HUES6 (cell line): ENCODE measurements around the gene CHST7.

Source experiments
- H3K27ac ChIP-seq: 2 replicates; pipeline ENCODE4 v1.7.0; 2013; ENCODE audit warnings: low read depth, mild to moderate bottlenecking, low read length, inconsistent platforms
- H3K27me3 ChIP-seq: 2 replicates; pipeline ENCODE4 v1.6.1; 2013; ENCODE audit warnings: low read length; ENCODE audit not compliant: control insufficient read depth, insufficient read depth
- H3K36me3 ChIP-seq: 2 replicates; pipeline ENCODE4 v1.6.1; 2013; ENCODE audit warnings: low read length; ENCODE audit not compliant: control insufficient read depth, insufficient read depth
- H3K4me1 ChIP-seq: 2 replicates; pipeline ENCODE4 v1.6.1; 2013; ENCODE audit warnings: low read length; ENCODE audit not compliant: control insufficient read depth, insufficient read depth
- H3K4me3 ChIP-seq: 2 replicates; pipeline ENCODE4 v1.5.1; 2013; ENCODE audit warnings: low read depth, low read length
- H3K9ac ChIP-seq: one replicate; pipeline ENCODE4 v1.6.1; 2013; ENCODE audit warnings: mild to moderate bottlenecking, low read length
- H3K9me3 ChIP-seq: 2 replicates; pipeline ENCODE4 v1.6.1; 2013; ENCODE audit warnings: low read depth, low read length; ENCODE audit not compliant: control insufficient read depth, insufficient read depth

The CHST7 gene

DNA sequence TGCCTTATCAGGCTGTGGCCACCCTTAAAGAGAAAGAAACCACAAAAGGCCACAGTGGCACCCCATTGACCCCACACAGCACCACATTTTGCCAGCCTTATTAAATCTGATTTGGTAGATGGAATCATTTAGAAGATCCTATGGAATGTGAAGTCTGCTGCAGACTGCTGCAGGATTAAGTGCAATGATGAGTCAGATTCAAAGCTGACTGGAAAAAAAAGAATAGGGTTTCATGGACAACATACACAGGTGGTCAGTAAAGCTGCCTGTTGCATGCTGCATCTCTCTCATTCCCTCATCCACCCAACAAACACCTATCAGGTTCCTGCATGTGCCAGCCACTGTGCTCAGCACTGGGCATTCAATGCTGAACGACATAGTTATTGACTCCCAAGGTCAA is 56.6 kb downstream of the CHST7 start:
- Histone ChIP-seq H3K4me1 (peaks cover 22% of the 10 kb centered on the region), H3K27me3 (no peaks in the 10 kb centered on the region)

DNA sequence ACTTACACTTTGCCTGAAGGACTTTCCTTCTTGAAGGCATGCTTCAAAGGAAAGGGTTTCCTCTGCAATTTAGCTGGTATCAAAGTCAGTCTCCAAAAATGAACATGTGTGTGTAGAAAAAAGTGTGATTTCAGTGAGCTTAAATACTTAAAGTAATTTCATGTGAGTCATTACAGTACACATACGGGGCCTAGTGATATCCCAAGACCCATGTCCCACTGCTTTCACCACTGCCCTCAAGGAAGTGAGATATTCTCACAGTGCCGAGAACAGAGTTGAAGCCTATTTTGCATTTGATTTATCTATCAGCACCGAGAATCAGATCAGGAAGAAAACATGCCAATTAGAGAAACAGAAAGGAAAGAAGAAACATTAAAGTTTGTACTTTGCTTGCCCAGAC is 61.0 kb downstream of the CHST7 start:
- Histone ChIP-seq H3K27ac (no peak overlapping the region), H3K9me3 (no peaks in the 10 kb centered on the region), H3K9ac (no peak overlapping the region), H3K4me3 (no peak overlapping the region), H3K4me1 (no peaks in the 10 kb centered on the region; the same call in 1 of the 2 replicates), H3K36me3 (peaks cover 11% of the 10 kb centered on the region), H3K27me3 (no peaks in the 10 kb centered on the region)

More for the DNA sequence above, 56.6 kb downstream of the CHST7 start:
- Histone ChIP-seq H3K4me3 (no peak overlapping the region), H3K27ac (no peak overlapping the region), H3K9me3 (no peaks in the 10 kb centered on the region), H3K36me3 (peaks cover 14% of the 10 kb centered on the region), H3K9ac (no peak overlapping the region)

DNA sequence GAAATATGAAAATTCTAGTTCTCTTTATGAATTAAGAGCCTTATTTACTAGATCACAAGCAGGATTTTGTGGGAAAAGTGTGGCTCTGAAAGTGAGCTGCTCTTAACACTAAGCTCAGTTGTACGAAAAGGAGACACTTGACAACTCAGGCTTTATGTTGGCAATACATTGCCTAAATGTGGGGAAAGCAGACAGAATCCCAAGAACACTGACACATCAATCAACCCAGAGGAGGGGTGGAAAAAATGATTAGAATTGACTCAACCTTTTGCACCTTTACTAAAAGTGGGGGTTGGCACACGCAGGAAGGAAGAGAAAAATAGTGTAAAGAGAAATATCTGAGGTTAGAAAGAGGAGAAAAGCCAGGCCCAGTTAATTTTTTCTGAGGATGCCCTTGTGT is 61.6 kb downstream of the CHST7 start:
- Histone ChIP-seq H3K4me3 (no peak overlapping the region), H3K27ac (no peak overlapping the region), H3K27me3 (no peaks in the 10 kb centered on the region), H3K36me3 (peaks cover 11% of the 10 kb centered on the region), H3K9me3 (no peaks in the 10 kb centered on the region), H3K4me1 (no peaks in the 10 kb centered on the region; the same call in 1 of the 2 replicates), H3K9ac (no peak overlapping the region)

GRCh38 chrX:46636223-46636622 is 62.7 kb downstream of the CHST7 start:
- Histone ChIP-seq H3K36me3 (peaks cover 8% of the 10 kb centered on the region), H3K27me3 (no peaks in the 10 kb centered on the region), H3K27ac (no peak overlapping the region), H3K9me3 (no peaks in the 10 kb centered on the region), H3K4me3 (no peak overlapping the region), H3K9ac (no peak overlapping the region), H3K4me1 (no peaks in the 10 kb centered on the region; the same call in 1 of the 2 replicates)

DNA sequence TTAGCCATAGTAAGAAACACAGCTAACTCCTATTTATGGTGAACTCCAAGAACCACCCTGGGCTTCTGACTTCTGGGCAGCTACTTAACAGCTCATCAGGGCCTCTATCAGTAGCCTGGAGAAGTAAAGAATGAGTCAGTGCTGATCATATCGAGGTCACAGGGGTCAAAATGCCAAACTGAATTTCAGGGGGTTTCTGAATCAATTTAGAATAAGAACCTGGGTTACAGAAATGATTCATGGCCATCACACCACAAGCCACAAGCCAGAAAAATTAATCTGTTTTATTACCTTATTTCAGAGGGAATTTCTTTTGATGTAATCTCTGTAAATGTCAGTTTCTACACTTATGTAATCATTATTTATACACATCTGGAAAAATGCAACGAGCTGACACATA is 64.4 kb downstream of the CHST7 start:
- Histone ChIP-seq H3K27me3 (no peaks in the 10 kb centered on the region), H3K36me3 (peaks cover 9% of the 10 kb centered on the region; the same call in 1 of the 2 replicates), H3K4me3 (no peak overlapping the region), H3K27ac (no peak overlapping the region), H3K4me1 (no peaks in the 10 kb centered on the region; the same call in 1 of the 2 replicates), H3K9me3 (no peaks in the 10 kb centered on the region), H3K9ac (no peak overlapping the region)

GRCh38 chrX:46642145-46642544 is 68.6 kb downstream of the CHST7 start:
- Histone ChIP-seq H3K9ac (no peak overlapping the region), H3K27me3 (no peaks in the 10 kb centered on the region), H3K4me1 (peaks cover 6% of the 10 kb centered on the region), H3K27ac (no peak overlapping the region), H3K9me3 (no peaks in the 10 kb centered on the region), H3K36me3 (peaks cover 22% of the 10 kb centered on the region), H3K4me3 (no peak overlapping the region)

DNA sequence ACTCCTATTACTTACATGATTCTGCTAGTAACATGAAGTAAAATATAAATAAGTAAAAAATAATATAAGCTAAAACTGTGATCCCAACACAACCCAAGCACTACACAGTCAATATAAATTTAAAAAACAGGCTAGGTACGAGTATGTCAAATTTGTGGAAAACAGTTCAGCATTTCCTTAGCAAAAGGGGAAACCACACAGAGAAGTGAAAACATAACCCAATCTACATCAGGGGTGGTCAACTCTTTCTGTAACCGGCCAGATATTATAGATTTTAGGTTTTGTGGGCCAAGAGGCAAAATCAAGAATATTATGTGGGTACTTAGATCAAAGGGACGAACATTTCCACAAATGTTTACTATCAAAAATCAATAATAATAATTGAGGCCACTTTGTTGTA is 70.1 kb downstream of the CHST7 start:
- Histone ChIP-seq H3K4me1 (peaks cover 21% of the 10 kb centered on the region), H3K27me3 (no peaks in the 10 kb centered on the region), H3K9me3 (no peaks in the 10 kb centered on the region), H3K36me3 (peaks cover 22% of the 10 kb centered on the region), H3K4me3 (no peak overlapping the region), H3K9ac (no peak overlapping the region), H3K27ac (no peak overlapping the region)

DNA sequence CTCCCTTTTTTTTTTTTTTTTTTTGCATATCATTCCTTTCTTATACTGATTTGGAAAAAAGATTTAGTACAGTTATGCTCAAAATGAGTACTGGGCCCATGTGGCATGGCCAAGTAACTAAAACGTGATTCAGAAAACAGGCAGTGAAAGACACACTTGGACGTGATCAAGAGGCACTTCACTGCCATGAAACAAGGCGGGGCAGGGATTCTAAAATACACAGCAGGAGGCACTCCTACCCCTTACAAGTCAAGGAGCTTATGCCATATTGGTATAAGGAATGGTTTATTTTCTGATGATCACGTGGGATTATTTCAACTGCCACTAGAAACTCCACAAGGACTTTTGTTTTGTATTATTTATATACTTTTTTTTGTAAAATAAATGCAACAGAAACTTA is 72.0 kb downstream of the CHST7 start:
- H3K36me3 ChIP-seq = peaks cover 22% of the 10 kb centered on the region
- H3K4me3 ChIP-seq = no peak overlapping the region
- no peaks in the 10 kb centered on the region for H3K27me3 ChIP-seq
- H3K9me3 ChIP-seq = no peaks in the 10 kb centered on the region
- peaks cover 40% of the 10 kb centered on the region for H3K4me1 ChIP-seq
- H3K27ac ChIP-seq = no peak overlapping the region
- H3K9ac ChIP-seq = no peak overlapping the region

- no peak overlapping the region for H3K9ac ChIP-seq
- H3K27ac ChIP-seq = peak overlapping the region; percentile 32; the same call in 1 of the 2 replicates
These were observed 73.7 kb downstream of the CHST7 start for GRCh38 chrX:46647251-46647650.

More at GRCh38 chrX:46647251-46647650, 73.7 kb downstream of the CHST7 start:
- no peaks in the 10 kb centered on the region for H3K27me3 ChIP-seq
- peaks cover 13% of the 10 kb centered on the region for H3K36me3 ChIP-seq
- no peaks in the 10 kb centered on the region for H3K9me3 ChIP-seq
- no peak overlapping the region for H3K4me3 ChIP-seq
- H3K4me1 ChIP-seq = peaks cover 45% of the 10 kb centered on the region
